ENCODE data around the gene SCGB1A1. TPM values are rescaled to one million over a fixed set of nuclear protein-coding genes. Genes with fewer than 3 reads are reported as not detected.

SCGB1A1 gene
- total RNA-seq, 1 experiment from 2014 or later = not detected

- Mint-ChIP-seq H3K4me3 (ENCODE audit: unreplicated experiment) (no peak overlapping the region), H3K27ac (ENCODE audit: unreplicated experiment) (no peak overlapping the region), H3K9me3 (ENCODE audit: unreplicated experiment) (no peaks in the 10 kb centered on the region), H3K36me3 (ENCODE audit: insufficient read depth, unreplicated experiment) (no peaks in the 10 kb centered on the region), H3K27me3 (ENCODE audit: insufficient read depth, unreplicated experiment) (no peaks in the 10 kb centered on the region), H3K4me1 (ENCODE audit: low read depth, unreplicated experiment) (peaks cover 7% of the 10 kb centered on the region)
- TF ChIP-seq CTCF (IDR thresholded peaks at IDR 0.05; ENCODE audit: insufficient read depth in 1 of 2, low read depth in 1 of 2, low read length in 1 of 2, severe bottlenecking in 1 of 2, unreplicated experiment in 1 of 2) = no peak
- no TSS peak for BruUV-seq (replicated peaks)
- no peak overlapping the region for H3K4me3 ChIP-seq (ENCODE audit: low read depth, low read length)
- H3K9me3 ChIP-seq = no peaks in the 10 kb centered on the region
- no peaks in the 10 kb centered on the region for H3K36me3 ChIP-seq (ENCODE audit: control insufficient read depth, insufficient read depth, low read length)
- intact Hi-C loops (cut with micrococcal nuclease; ENCODE audit: unreplicated experiment) = no loop called here
- ChIA-PET CTCF (no interaction called here), POLR2A (no interaction called here)
- H3K27me3 ChIP-seq (replicated peaks; ENCODE audit: control insufficient read depth, insufficient read depth, low read length) = no peaks in the 10 kb centered on the region
- H3K4me1 ChIP-seq = peaks cover 24% of the 10 kb centered on the region
- no peak for DNase-seq
Measured at GRCh38 chr11:62452839-62453468, 34.1 kb downstream of the SCGB1A1 start.

DNA sequence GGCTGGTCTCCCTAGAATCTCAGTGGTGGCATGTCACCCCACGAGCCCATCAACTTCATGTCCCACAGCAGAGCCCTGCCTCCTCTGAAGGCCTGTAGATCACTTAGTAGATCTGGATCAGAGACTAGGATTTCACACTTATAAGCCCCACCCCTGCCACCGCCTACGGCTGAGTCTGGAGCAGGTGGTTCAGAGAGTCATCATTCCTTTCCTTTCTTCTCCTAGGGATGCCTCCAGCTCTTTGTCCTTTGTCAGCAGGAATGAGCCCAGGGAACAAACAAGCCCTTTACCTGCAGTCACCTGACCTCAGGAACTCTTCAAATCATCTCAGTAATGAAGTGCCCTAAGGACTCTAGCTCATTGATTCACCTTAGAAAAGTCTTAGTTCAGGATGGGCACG is 37.8 kb downstream of the SCGB1A1 start:
- H3K4me3 Mint-ChIP-seq (ENCODE audit: unreplicated experiment) = no peak overlapping the region
- H3K27ac Mint-ChIP-seq (ENCODE audit: unreplicated experiment) = peak overlapping the region; percentile 35
- H3K9me3 Mint-ChIP-seq (ENCODE audit: unreplicated experiment) = no peaks in the 10 kb centered on the region
- no peaks in the 10 kb centered on the region for H3K27me3 ChIP-seq (replicated peaks; ENCODE audit: control insufficient read depth, insufficient read depth, low read length)
- peak; percentile 70 to 83 for DNase-seq
- H3K4me3 ChIP-seq (ENCODE audit: low read depth, low read length) = no peak overlapping the region
- no TSS peak for BruUV-seq (replicated peaks)
- no peaks in the 10 kb centered on the region for H3K36me3 Mint-ChIP-seq (ENCODE audit: insufficient read depth, unreplicated experiment)
- H3K27me3 Mint-ChIP-seq (ENCODE audit: insufficient read depth, unreplicated experiment) = no peaks in the 10 kb centered on the region
- TF ChIP-seq CTCF (IDR thresholded peaks at IDR 0.05; ENCODE audit: insufficient read depth in 1 of 2, low read depth in 1 of 2, low read length in 1 of 2, severe bottlenecking in 1 of 2, unreplicated experiment in 1 of 2) = no peak
- H3K4me1 Mint-ChIP-seq (ENCODE audit: low read depth, unreplicated experiment) = peaks cover 28% of the 10 kb centered on the region
- peaks cover 55% of the 10 kb centered on the region for H3K4me1 ChIP-seq
- ChIA-PET POLR2A (interaction anchor here (0.6 to 0.7 kb wide), 2 partner anchors 24 to 30 kb away, joined by 4 to 11 read pairs; no protein-coding TSS in a partner anchor), CTCF (interaction anchor here (0.7 to 3.5 kb wide), 4 partner anchors 33 to 881 kb away, joined by 4 to 28 read pairs (median 13); no protein-coding TSS in a partner anchor)
- no peaks in the 10 kb centered on the region for H3K36me3 ChIP-seq (ENCODE audit: control insufficient read depth, insufficient read depth, low read length)
- intact Hi-C loops (cut with micrococcal nuclease; ENCODE audit: unreplicated experiment) = no loop called here
- no peaks in the 10 kb centered on the region for H3K9me3 ChIP-seq

DNA sequence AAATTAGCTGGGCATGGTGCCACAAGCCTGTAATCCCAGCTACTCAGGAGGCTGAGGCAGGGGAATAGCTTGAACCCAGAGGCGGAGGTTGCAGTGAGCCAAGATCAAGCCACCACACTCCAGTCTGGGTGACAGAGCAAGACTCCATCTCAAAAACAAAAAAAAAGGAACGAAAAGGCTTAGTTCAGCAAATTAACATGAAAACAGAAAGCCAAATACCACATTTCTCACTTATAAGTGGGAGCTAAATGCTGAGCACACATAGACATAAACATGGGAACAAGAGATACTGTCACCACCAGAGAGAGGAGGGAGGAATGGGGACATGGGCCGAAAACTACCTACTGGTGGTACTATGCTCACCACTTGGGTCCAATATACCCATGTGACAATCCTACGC is 38.6 kb downstream of the SCGB1A1 start:
- no peak overlapping the region for H3K4me3 Mint-ChIP-seq (ENCODE audit: unreplicated experiment)
- H3K36me3 Mint-ChIP-seq (ENCODE audit: insufficient read depth, unreplicated experiment) = no peaks in the 10 kb centered on the region
- H3K4me1 Mint-ChIP-seq (ENCODE audit: low read depth, unreplicated experiment) = peaks cover 30% of the 10 kb centered on the region
- H3K27me3 Mint-ChIP-seq (ENCODE audit: insufficient read depth, unreplicated experiment) = no peaks in the 10 kb centered on the region
- H3K9me3 ChIP-seq = no peaks in the 10 kb centered on the region
- DNase-seq = no peak
- H3K9me3 Mint-ChIP-seq (ENCODE audit: unreplicated experiment) = no peaks in the 10 kb centered on the region
- POLR2A ChIA-PET = interaction anchor here (0.7 kb wide), 1 partner anchor 13 kb away, joined by 3 read pairs; no protein-coding TSS in a partner anchor
- CTCF ChIA-PET = interaction anchor here (0.7 to 3.5 kb wide), 5 partner anchors 34 to 882 kb away, joined by 4 to 28 read pairs (median 9); no protein-coding TSS in a partner anchor
- no peak overlapping the region for H3K4me3 ChIP-seq (ENCODE audit: low read depth, low read length)
- no peaks in the 10 kb centered on the region for H3K27me3 ChIP-seq (replicated peaks; ENCODE audit: control insufficient read depth, insufficient read depth, low read length)
- peaks cover 63% of the 10 kb centered on the region for H3K4me1 ChIP-seq
- peak overlapping the region; percentile 84 for H3K27ac Mint-ChIP-seq (ENCODE audit: unreplicated experiment)
- BruUV-seq (replicated peaks) = no TSS peak
- intact Hi-C loops (cut with micrococcal nuclease; ENCODE audit: unreplicated experiment) = no loop called here
- no peak for TF ChIP-seq CTCF (IDR thresholded peaks at IDR 0.05; ENCODE audit: insufficient read depth in 1 of 2, low read depth in 1 of 2, low read length in 1 of 2, severe bottlenecking in 1 of 2, unreplicated experiment in 1 of 2)
- H3K36me3 ChIP-seq (ENCODE audit: control insufficient read depth, insufficient read depth, low read length) = no peaks in the 10 kb centered on the region
